Keratinocyte (primary cell): ENCODE measurements around the gene GTF2IRD1.

ENCODE experiments used
- EZH2 ChIP-seq: IDR thresholded peaks from one replicate; pipeline ENCODE4 v1.6.1; 2012; ENCODE audit warnings: inconsistent platforms, mild to moderate bottlenecking, low read length, moderate library complexity
- TF ChIP-seq, protein P1 (sequence below), 3 experiments: IDR thresholded peaks in 1 of 3; conservative IDR thresholded peaks in 1 of 3; optimal IDR thresholded peaks in 1 of 3; 2 replicates in 2 of 3; 3 replicates in 1 of 3; pipeline versions ENCODE3 to v1.5.1; 2011; ENCODE audit warnings: low read length in 3 of 3, mild to moderate bottlenecking in 3 of 3, moderate library complexity in 2 of 3, control low read depth in 1 of 3, inconsistent platforms in 1 of 3; ENCODE audit not compliant: insufficient read depth in 2 of 3; ENCODE audit errors: extremely low read depth in 1 of 3

- TF ChIP-seq, protein P1, sequence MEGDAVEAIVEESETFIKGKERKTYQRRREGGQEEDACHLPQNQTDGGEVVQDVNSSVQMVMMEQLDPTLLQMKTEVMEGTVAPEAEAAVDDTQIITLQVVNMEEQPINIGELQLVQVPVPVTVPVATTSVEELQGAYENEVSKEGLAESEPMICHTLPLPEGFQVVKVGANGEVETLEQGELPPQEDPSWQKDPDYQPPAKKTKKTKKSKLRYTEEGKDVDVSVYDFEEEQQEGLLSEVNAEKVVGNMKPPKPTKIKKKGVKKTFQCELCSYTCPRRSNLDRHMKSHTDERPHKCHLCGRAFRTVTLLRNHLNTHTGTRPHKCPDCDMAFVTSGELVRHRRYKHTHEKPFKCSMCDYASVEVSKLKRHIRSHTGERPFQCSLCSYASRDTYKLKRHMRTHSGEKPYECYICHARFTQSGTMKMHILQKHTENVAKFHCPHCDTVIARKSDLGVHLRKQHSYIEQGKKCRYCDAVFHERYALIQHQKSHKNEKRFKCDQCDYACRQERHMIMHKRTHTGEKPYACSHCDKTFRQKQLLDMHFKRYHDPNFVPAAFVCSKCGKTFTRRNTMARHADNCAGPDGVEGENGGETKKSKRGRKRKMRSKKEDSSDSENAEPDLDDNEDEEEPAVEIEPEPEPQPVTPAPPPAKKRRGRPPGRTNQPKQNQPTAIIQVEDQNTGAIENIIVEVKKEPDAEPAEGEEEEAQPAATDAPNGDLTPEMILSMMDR (optimal IDR thresholded peaks at IDR 0.05 in 1 of 3, IDR thresholded peaks at IDR 0.05 in 1 of 3, conservative IDR thresholded peaks at IDR 0.05 in 1 of 3; ENCODE audit: extremely low read depth in 1 of 3, insufficient read depth in 2 of 3, low read length in 3 of 3): no peak
- TF ChIP-seq EZH2: no peak
Measured at GRCh38 chr7:74622228-74622749, 168.6 kb downstream of the GTF2IRD1 start.
